H1 (cell line): ENCODE results near the gene RAB1A. TPM values are rescaled to one million over a fixed set of nuclear protein-coding genes. Genes with fewer than 3 reads are reported as not detected.

ENCODE experiments used
- CTCF ChIA-PET: fragments of 300-600 bp; sonication (Branson Sonifier 250); formaldehyde crosslinking; loops from one replicate; lab custom pipeline; 2021; ENCODE audit not compliant: partially characterized antibody; lab: Charles Lee
- POLR2A ChIA-PET: fragments of 300-600 bp; sonication (Branson Sonifier 250); formaldehyde crosslinking; loops from one replicate; lab custom pipeline; 2021; ENCODE audit warnings: inconsistent platforms; ENCODE audit not compliant: partially characterized antibody; lab: Charles Lee
- DNase-seq, 2 experiments: peaks; one replicate each; pipeline versions ENCODE4 v3.0.0 to v3.0.0-alpha.2; 2010 to 2022; ENCODE audit warnings: low spot score in 2 of 2, low read depth in 1 of 2, mixed read lengths in 1 of 2
- FAIRE-seq: peaks from 2 replicates; lab custom pipeline; 2011; peaks lifted over from hg19 to GRCh38; lab: Jason Lieb, UNC
- H2AFZ ChIP-seq: 2 replicates; pipeline ENCODE4 v1.8.1; 2012; ENCODE audit warnings: low read length, inconsistent platforms
- H2AK5ac ChIP-seq: 2 replicates; pipeline ENCODE4 v1.6.1; 2013; ENCODE audit warnings: low read depth, low read length
- H2BK120ac ChIP-seq: replicated peaks from 2 replicates; pipeline ENCODE3; 2013; ENCODE audit warnings: low read depth, low read length, inconsistent platforms
- H2BK12ac ChIP-seq: 2 replicates; pipeline ENCODE4 v1.6.1; 2013; ENCODE audit warnings: low read depth, low read length
- H2BK15ac ChIP-seq: 2 replicates; pipeline ENCODE4 v1.6.1; 2013; ENCODE audit warnings: low read length
- H2BK20ac ChIP-seq: 2 replicates; pipeline ENCODE4 v1.6.1; 2013; ENCODE audit warnings: low read length
- H2BK5ac ChIP-seq: 2 replicates; pipeline ENCODE4 v1.6.1; 2013; ENCODE audit warnings: low read depth, low read length
- H3K14ac ChIP-seq: 2 replicates; pipeline ENCODE4 v1.6.1; 2013; ENCODE audit warnings: inconsistent platforms; ENCODE audit not compliant: insufficient read length
- H3K18ac ChIP-seq: 2 replicates; pipeline ENCODE4 v1.6.1; 2013; ENCODE audit warnings: low read length; ENCODE audit errors: extremely low read depth
- H3K23ac ChIP-seq: 2 replicates; pipeline ENCODE4 v1.6.1; 2013; ENCODE audit warnings: inconsistent platforms; ENCODE audit not compliant: insufficient read length
- H3K23me2 ChIP-seq: 2 replicates; pipeline ENCODE4 v1.6.1; 2013; ENCODE audit warnings: low read depth, low read length
- H3K27ac ChIP-seq: 2 replicates; pipeline ENCODE4 v1.6.1; 2011; ENCODE audit warnings: low read depth, low read length, inconsistent platforms
- H3K27me3 ChIP-seq, 4 experiments: replicated peaks in 1 of 4; 1 replicate in 1 of 4; 2 replicates in 3 of 4; pipeline versions ENCODE4 v1.6.1 to v1.8.1; 2011 to 2013; ENCODE audit warnings: low read length in 3 of 4, mild to moderate bottlenecking in 3 of 4, inconsistent platforms in 2 of 4, mixed read lengths in 2 of 4, moderate library complexity in 1 of 4; ENCODE audit not compliant: control insufficient read depth in 3 of 4, insufficient read depth in 3 of 4; ENCODE audit errors: extremely low read depth in 1 of 4
- H3K36me3 ChIP-seq, 4 experiments: 2 replicates each; pipeline versions ENCODE4 v1.6.1 to v1.8.1; 2011 to 2013; ENCODE audit warnings: mild to moderate bottlenecking in 4 of 4, low read length in 3 of 4, moderate library complexity in 2 of 4, control low read depth in 1 of 4, inconsistent platforms in 1 of 4; ENCODE audit not compliant: insufficient read depth in 4 of 4, control insufficient read depth in 2 of 4
- H3K4ac ChIP-seq: replicated peaks from 2 replicates; pipeline ENCODE3; 2013; ENCODE audit warnings: low read length, low read depth, mixed read lengths, inconsistent platforms; ENCODE audit not compliant: insufficient read length
- H3K4me1 ChIP-seq, 4 experiments: replicated peaks in 1 of 4; 1 replicate in 1 of 4; 2 replicates in 3 of 4; pipeline versions ENCODE4 v1.6.1 to v1.8.1; 2011 to 2013; ENCODE audit warnings: low read length in 3 of 4, inconsistent platforms in 2 of 4, mixed read lengths in 1 of 4; ENCODE audit not compliant: insufficient read depth in 4 of 4, control insufficient read depth in 3 of 4
- H3K4me2 ChIP-seq, 2 experiments: 2 replicates each; pipeline versions ENCODE4 v1.6.1 to v1.8.1; 2011 to 2013; ENCODE audit warnings: low read depth in 2 of 2, low read length in 2 of 2, control low read depth in 1 of 2, inconsistent platforms in 1 of 2, mild to moderate bottlenecking in 1 of 2; ENCODE audit not compliant: insufficient read depth in 1 of 2
- H3K4me3 ChIP-seq, 4 experiments: fragments of 200-600, 300-600 bp in 1 of 4; sonication (generic), shearing (Covaris generic), sonication (Bioruptor Twin) in 1 of 4; 2 replicates each; pipeline versions ENCODE4 v1.5.1 to v1.8.1; 2011 to 2016; ENCODE audit warnings: low read length in 4 of 4, low read depth in 3 of 4, control low read depth in 2 of 4, inconsistent platforms in 2 of 4, mild to moderate bottlenecking in 2 of 4, mixed read lengths in 1 of 4, moderate library complexity in 1 of 4; ENCODE audit not compliant: insufficient read depth in 2 of 4; ENCODE audit errors: extremely low read depth in 1 of 4
- H3K56ac ChIP-seq: replicated peaks from 2 replicates; pipeline ENCODE3; 2013; ENCODE audit warnings: low read depth, mild to moderate bottlenecking, mixed read lengths, low read length, inconsistent platforms; ENCODE audit not compliant: insufficient read length
- H3K79me1 ChIP-seq: 2 replicates; pipeline ENCODE4 v1.6.1; 2013; ENCODE audit warnings: low read depth, low read length, control low read depth
- H3K79me2 ChIP-seq, 2 experiments: 2 replicates each; pipeline versions ENCODE4 v1.6.1 to v1.8.1; 2012 to 2013; ENCODE audit warnings: low read length in 2 of 2, mild to moderate bottlenecking in 2 of 2, inconsistent platforms in 1 of 2; ENCODE audit not compliant: insufficient read depth in 2 of 2, control insufficient read depth in 1 of 2
- H3K9ac ChIP-seq, 4 experiments: replicated peaks in 1 of 4; 1 replicate in 1 of 4; 2 replicates in 3 of 4; pipeline versions ENCODE4 v1.6.1 to v1.8.1; 2011 to 2013; ENCODE audit warnings: low read depth in 3 of 4, low read length in 3 of 4, control low read depth in 2 of 4, mild to moderate bottlenecking in 2 of 4, moderate library complexity in 2 of 4, inconsistent platforms in 1 of 4; ENCODE audit errors: extremely low read depth in 1 of 4
- H3K9me3 ChIP-seq, 2 experiments: 2 replicates each; pipeline versions ENCODE4 v1.6.1 to v1.8.1; 2012 to 2013; ENCODE audit warnings: mild to moderate bottlenecking in 2 of 2, moderate library complexity in 2 of 2, control low read depth in 1 of 2, inconsistent platforms in 1 of 2, low read depth in 1 of 2, low read length in 1 of 2, mixed read lengths in 1 of 2; ENCODE audit not compliant: insufficient read depth in 2 of 2
- H4K20me1 ChIP-seq, 2 experiments: replicated peaks in 1 of 2; 2 replicates each; pipeline versions ENCODE3 to v1.8.1; 2011 to 2013; ENCODE audit warnings: inconsistent platforms in 2 of 2, low read length in 2 of 2, mild to moderate bottlenecking in 1 of 2; ENCODE audit not compliant: insufficient read depth in 2 of 2, control insufficient read depth in 1 of 2
- H4K5ac ChIP-seq: 2 replicates; pipeline ENCODE4 v1.6.1; 2013; ENCODE audit warnings: low read length, low read depth, mixed read lengths, inconsistent platforms; ENCODE audit not compliant: insufficient read length
- H4K8ac ChIP-seq: 2 replicates; pipeline ENCODE4 v1.8.0; 2013; ENCODE audit warnings: mild to moderate bottlenecking, moderate library complexity, low read length, inconsistent platforms; ENCODE audit not compliant: insufficient read depth; ENCODE audit errors: extremely low read depth
- H4K91ac ChIP-seq: replicated peaks from 2 replicates; pipeline ENCODE3; 2013; ENCODE audit warnings: low read length, mixed read lengths, inconsistent platforms; ENCODE audit not compliant: insufficient read length
- CEBPB ChIP-seq: IDR thresholded peaks from 2 replicates; pipeline ENCODE4 v1.6.1; 2012; ENCODE audit warnings: low read depth, low read length
- EGR1 ChIP-seq: IDR thresholded peaks from 2 replicates; pipeline ENCODE4 v1.6.1; 2011; ENCODE audit warnings: low read depth, low read length, borderline replicate concordance
- WGBS, 2 experiments: shearing (Covaris generic) in 1 of 2; methylation state at CpG; one replicate each; pipeline versions ENCODE4 v1.1.6 to v1.1.7; 2013 to 2015; ENCODE audit warnings: low lambda C conversion rate in 2 of 2, mixed read lengths in 2 of 2, inconsistent platforms in 1 of 2, low coverage in 1 of 2, missing lambda C conversion rate in 1 of 2; ENCODE audit not compliant: insufficient replicate concordance in 2 of 2, insufficient coverage in 1 of 2, insufficient read length in 1 of 2; ENCODE audit errors: extremely low coverage in 1 of 2, missing lambda C conversion rate in 1 of 2; 5-methylcytosine and 5-hydroxymethylcytosine counted together
- polyA plus RNA-seq, 7 experiments: library from polyadenylated mRNA; depleted of rRNA in 3 of 7; stranded (reverse) in 5 of 7; unstranded in 2 of 7; fragments of >200 nt in 5 of 7; fragments of 200-250 nt in 2 of 7; gene quantifications; 1 replicate in 5 of 7; 2 replicates in 1 of 7; 4 replicates in 1 of 7; pipeline versions ENCODE4 v1.2.1 to v1.2.3, GENCODE V29; 2011 to 2013; ENCODE audit warnings: missing spikeins in 2 of 7, mixed read lengths in 2 of 7
- total RNA-seq: library from RNA; stranded (reverse); fragmentation: NEBNext Ultra II Directional; extraction: Animal tissue kit (Norgen Biotek cat#: 25700); gene quantifications from 2 replicates; pipeline ENCODE4 v1.2.1, GENCODE V29; 2021

Gene RAB1A
- total and polyA plus RNA-seq, 2 of the 8 experiments (the other 6 are each of a cell fraction or from before 2014, with no cell fraction given), result 77.9 to 120 TPM

DNA sequence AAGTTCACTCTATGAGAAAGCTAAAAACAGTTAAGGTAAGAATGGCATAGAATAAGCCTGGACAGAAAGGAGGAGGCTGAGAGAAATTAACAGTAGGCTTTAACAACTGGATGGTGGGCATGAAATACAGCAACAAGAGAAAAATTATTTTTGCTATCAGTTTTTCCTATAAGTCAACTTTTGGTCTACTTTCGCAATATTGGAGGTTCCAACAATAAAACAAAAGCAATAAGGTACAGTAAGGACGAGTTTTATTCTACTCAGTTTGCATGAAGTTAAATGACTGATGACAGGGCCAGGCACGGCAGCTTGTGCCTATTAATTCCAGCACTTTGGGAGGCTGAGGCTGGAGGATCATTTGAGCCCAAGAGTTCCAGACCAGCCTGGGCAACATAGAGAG, 17.3 kb downstream of the RAB1A start:
- WGBS, 2 experiments, result 88% methylated on average over 3 of the region's 3 CpGs; no CpG with 5 or more reads in 1 of the 2 experiments
- no peak overlapping the region for H3K4me2 ChIP-seq
- no peaks in the 10 kb centered on the region for H3K27me3 ChIP-seq
- no peak overlapping the region for H3K23ac ChIP-seq
- H2AFZ ChIP-seq, result no peak overlapping the region
- FAIRE-seq, result no peak
- H2BK120ac ChIP-seq, result no peak overlapping the region
- H3K56ac ChIP-seq, result no peak overlapping the region
- H3K9ac ChIP-seq, result no peak overlapping the region
- H4K20me1 ChIP-seq, result peaks cover 6 to 10% of the 10 kb centered on the region in 2 experiments
- no peaks in the 10 kb centered on the region for H3K4me1 ChIP-seq
- no peak overlapping the region for H3K4ac ChIP-seq
- H3K18ac ChIP-seq, result no peak overlapping the region
- no peak overlapping the region for H3K4me3 ChIP-seq
- TF ChIP-seq CEBPB, result no peak
- no peak for TF ChIP-seq EGR1
- no peaks in the 10 kb centered on the region; the same call in 1 of the 2 replicates for H3K79me1 ChIP-seq
- no peak overlapping the region for H2BK5ac ChIP-seq
- H3K23me2 ChIP-seq, result no peaks in the 10 kb centered on the region
- no peak overlapping the region for H3K27ac ChIP-seq
- no peaks in the 10 kb centered on the region for H3K36me3 ChIP-seq
- H4K8ac ChIP-seq, result no peak overlapping the region
- CTCF ChIA-PET, result interaction anchor here (0.7 to 1.6 kb wide), 3 partner anchors 30 to 57 kb away, joined by 3 to 4 read pairs (median 3); no protein-coding TSS in a partner anchor
- peaks cover 25 to 91% of the 10 kb centered on the region in 2 experiments for H3K79me2 ChIP-seq
- no peak for DNase-seq
- 0 out of 4 replicates have a peak, but pooled peaks cover 0 to 2% of the 10 kb centered on the region in 2 experiments for H3K9me3 ChIP-seq
- no peak overlapping the region for H4K5ac ChIP-seq
- H2BK20ac ChIP-seq, result no peak overlapping the region
- no peak overlapping the region for H3K14ac ChIP-seq
- no peak overlapping the region for H2AK5ac ChIP-seq
- no peak overlapping the region for H2BK12ac ChIP-seq
- POLR2A ChIA-PET, result interaction anchor here (0.8 kb wide), 1 partner anchor 27 kb away, joined by 3 read pairs; no protein-coding TSS in a partner anchor
- H4K91ac ChIP-seq, result no peak overlapping the region
- no peak overlapping the region for H2BK15ac ChIP-seq
